Adrenal gland (tissue), 5 donors: ENCODE results near the gene TESK1.

ENCODE experiments used
- POLR2A ChIP-seq, 2 donors: fragments of 450-650 bp; IDR thresholded peaks; one replicate each; pipeline ENCODE4 v1.6.1; 2017; ENCODE audit warnings: antibody characterized with exemption in 2 of 2, mild to moderate bottlenecking in 2 of 2, moderate library complexity in 1 of 2
- TF ChIP-seq, protein P1 (sequence below), 6 experiments: fragments of 450-650 bp in 4 of 6; fragments of 200-600 bp in 2 of 6; sonication (generic) in 1 of 6; IDR thresholded peaks; 1 replicate in 5 of 6; 2 replicates in 1 of 6; pipeline versions ENCODE4 v1.5.1 to v1.8.0; 2016 to 2021; ENCODE audit warnings: antibody characterized with exemption in 6 of 6, mild to moderate bottlenecking in 2 of 6, moderate library complexity in 1 of 6
- donor health status: DM: no; HTN: no; CAD: no.

- TF ChIP-seq, protein P1, sequence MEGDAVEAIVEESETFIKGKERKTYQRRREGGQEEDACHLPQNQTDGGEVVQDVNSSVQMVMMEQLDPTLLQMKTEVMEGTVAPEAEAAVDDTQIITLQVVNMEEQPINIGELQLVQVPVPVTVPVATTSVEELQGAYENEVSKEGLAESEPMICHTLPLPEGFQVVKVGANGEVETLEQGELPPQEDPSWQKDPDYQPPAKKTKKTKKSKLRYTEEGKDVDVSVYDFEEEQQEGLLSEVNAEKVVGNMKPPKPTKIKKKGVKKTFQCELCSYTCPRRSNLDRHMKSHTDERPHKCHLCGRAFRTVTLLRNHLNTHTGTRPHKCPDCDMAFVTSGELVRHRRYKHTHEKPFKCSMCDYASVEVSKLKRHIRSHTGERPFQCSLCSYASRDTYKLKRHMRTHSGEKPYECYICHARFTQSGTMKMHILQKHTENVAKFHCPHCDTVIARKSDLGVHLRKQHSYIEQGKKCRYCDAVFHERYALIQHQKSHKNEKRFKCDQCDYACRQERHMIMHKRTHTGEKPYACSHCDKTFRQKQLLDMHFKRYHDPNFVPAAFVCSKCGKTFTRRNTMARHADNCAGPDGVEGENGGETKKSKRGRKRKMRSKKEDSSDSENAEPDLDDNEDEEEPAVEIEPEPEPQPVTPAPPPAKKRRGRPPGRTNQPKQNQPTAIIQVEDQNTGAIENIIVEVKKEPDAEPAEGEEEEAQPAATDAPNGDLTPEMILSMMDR (IDR thresholded peaks at IDR 0.05) = no peak
- no peak for TF ChIP-seq POLR2A (IDR thresholded peaks at IDR 0.05)
These were observed 47.7 kb upstream of the TESK1 start for GRCh38 chr9:35557320-35557719.
